Activated CD4-positive, CD25-positive, alpha-beta regulatory T cell (primary cell): ENCODE results near the gene ADGRV1.

ENCODE experiments used
- DNase-seq, 4 experiments: peaks; one replicate each; lab custom pipeline; 2025; lab: John Stamatoyannopoulos, UW

The ADGRV1 gene

GRCh38 chr5:91139572-91140200 lies 581.1 kb downstream of the ADGRV1 start:
- DNase-seq = no peak

GRCh38 chr5:91140657-91141056 lies 582.1 kb downstream of the ADGRV1 start:
- DNase-seq = no peak

DNA sequence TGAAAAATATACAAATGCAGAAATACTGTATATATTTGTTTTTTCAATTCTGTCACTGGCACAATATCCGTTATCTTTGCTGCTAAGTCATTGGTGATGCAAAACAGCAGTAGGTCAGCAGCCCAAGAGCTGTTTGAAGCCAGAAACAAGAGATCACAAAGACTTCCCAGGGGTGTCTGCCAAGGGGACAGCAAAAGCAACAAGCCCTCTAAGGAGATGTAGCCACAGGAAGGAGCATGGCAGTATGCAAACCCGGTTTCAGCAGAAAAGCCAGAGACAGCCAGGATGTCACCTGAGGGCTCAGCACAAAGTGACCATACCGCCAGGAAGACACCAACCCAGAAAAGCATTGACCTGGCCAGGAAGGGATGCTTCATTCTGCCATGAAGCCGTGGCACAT lies 583.0 kb downstream of the ADGRV1 start:
- no peak for DNase-seq

DNA sequence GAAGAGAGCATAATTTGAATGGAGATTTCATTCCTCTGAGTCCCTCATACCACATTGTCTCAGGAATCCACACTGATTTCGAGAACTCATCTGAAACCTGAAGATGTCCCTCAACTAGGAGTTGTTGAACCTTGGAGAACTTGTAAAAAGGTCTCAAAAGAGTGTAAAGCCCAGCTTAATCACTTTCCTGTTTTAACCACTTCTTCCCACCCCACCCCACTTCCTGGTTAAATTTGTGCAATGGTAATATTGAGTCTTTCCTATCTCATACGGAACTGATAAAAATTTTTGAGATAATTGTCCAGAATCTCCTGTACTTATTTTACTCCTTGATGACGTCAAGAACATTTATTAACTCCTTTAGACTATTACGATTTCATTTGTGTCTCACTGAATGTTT lies 583.8 kb downstream of the ADGRV1 start:
- no peak for DNase-seq

DNA sequence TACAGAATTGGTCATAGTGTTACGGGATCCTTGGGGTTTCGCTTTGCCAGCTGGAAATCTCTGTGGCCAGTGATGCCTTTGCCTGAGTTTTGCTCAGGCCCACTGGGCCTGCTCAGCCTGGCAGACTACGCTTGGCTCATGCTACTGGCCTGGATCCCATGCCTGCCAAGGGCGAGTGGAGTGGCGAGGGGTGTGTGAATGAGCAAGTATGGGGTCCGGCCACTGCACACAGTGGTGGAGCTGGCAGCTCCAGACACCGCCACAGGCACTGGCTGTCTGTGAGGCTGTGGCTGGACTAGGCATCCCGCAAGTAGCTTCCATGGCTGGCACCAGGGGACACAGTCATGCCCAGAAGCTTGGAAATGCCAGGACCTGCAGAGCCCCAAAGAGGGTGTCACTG lies 584.2 kb downstream of the ADGRV1 start:
- no peak for DNase-seq

- DNase-seq = no peak
Observed at GRCh38 chr5:91143840-91144239, 585.2 kb downstream of the ADGRV1 start.

DNA sequence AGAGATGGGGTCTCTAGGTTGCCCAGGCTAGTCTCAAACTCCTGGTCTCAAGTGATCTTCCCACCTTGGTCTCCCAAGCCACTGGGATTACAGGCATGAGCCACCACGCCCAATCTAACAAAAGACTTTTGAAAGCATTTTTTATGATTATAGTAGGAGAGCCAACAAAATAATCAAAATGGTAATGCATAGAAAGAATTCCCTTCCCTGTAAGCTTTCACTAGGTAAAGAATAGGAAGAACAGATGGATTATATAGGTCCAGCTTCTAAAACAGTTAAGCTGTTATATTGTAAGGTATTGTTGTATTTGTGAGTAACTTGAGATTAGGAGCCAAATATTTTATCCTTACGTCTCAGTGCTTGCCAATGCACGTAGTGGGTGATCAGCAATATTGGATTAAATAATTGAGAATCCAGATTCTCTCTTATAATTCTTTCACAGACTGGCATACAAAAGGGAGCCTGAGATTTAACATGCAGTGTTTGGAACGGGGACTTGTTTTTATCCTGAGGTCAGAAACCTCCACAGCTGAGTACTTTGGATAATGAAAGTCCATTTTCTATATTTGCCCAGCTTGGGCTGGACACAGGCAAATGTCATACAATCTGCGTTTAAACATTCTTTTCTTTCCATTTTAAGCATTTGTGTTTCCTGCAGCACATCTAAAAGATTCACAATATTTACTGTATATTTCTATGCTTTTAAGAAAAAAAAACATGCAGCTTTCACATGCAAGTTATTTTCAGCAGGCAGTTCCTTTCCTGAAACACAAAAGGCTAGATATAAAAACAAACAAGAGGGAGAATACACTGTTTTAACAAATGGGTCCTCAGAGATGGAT lies 586.1 kb downstream of the ADGRV1 start:
- DNase-seq = no peak

DNA sequence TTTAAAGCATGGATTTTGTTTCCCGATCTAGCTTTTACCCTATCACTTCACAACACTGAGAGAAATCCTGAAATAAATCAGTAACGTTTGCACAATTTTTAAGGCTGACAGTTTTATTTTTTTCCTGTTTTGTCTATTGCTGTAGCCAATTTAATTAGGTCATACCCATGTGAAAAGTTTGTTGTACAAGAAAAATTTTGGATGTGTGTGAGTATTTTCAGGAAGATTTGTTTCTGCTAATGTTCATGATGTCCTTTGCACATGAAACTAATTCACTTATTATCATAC lies 586.7 kb downstream of the ADGRV1 start:
- no peak for DNase-seq

- no peak for DNase-seq
Observed at GRCh38 chr5:91146230-91146629, 587.6 kb downstream of the ADGRV1 start.

DNA sequence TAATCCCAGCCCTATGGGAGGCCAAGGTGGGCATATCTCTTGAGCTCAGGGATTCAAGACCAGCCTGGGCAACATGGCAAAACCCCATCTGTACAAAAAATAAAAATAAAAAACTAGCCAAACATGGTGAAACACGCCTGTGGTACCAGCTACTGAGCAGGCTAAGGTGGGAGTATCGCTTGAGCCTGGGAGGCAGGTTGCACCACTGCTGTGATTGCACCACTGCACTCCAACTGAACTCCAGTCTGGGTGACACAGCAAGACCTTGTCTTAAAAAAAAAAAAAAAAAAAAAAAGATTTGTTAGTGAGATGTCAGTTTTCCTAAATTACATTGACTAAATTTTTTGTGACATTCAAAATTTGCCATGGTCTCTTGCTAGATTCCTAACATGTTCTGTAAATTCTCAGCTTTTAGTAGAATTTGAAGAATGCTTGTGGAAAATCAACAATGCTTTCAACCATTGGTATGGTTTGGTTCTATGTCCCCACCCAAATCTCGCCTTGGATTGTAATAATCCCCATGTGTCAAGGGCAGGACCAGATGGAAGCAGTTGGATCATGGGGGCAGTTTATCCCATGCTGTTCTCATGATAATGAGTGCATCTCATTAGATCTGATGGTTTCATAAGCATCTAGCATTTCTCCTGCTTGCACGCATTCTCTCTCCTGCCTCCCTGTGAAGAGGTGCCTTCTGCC lies 588.5 kb downstream of the ADGRV1 start:
- no peak for DNase-seq

DNA sequence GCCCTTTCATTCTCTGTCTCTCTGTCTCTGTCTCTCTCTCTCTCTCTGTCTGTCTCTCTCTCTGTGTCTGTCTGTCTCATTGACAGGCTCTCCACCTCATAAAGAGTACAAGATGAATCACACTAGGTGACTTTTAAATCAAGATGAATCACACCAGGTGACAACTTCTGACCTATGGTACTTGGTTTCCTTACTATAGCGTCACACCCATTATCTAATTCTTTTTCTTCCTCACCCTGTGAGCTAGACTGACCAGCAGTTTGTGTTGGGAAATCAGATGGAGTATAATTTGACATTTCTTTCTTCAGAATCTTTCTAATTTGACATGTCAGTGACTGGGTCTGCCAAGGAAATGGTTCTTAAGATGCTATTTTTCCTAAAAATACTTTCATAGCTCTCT lies 591.6 kb downstream of the ADGRV1 start:
- no peak for DNase-seq

- no peak for DNase-seq
Observed at GRCh38 chr5:91150636-91151035, 592.0 kb downstream of the ADGRV1 start.

- DNase-seq = no peak
Observed at GRCh38 chr5:91151947-91152346, 593.4 kb downstream of the ADGRV1 start.

- DNase-seq = no peak
Observed at GRCh38 chr5:91154338-91154737, 595.7 kb downstream of the ADGRV1 start.

DNA sequence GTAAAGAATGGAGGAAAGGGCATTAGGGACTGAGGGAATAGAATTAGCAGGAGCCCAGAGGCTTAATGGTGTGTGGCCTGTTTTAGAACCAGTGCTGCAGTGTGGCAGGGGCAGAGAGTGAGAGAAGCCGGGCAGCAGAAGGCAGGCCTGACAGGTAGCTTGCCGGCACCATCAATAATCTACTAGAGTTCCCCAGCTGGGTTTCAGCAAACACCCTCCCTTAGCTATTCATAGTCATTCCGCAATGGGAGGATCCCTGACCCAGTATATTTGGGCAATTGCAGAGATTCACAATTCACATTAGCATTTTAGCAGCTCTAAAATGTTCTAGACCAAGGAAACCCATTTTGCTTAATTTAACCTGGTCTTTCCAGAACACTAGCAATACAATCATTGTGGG lies 596.7 kb downstream of the ADGRV1 start:
- DNase-seq = no peak

- no peak for DNase-seq
Observed at GRCh38 chr5:91156242-91156641, 597.6 kb downstream of the ADGRV1 start.

DNA sequence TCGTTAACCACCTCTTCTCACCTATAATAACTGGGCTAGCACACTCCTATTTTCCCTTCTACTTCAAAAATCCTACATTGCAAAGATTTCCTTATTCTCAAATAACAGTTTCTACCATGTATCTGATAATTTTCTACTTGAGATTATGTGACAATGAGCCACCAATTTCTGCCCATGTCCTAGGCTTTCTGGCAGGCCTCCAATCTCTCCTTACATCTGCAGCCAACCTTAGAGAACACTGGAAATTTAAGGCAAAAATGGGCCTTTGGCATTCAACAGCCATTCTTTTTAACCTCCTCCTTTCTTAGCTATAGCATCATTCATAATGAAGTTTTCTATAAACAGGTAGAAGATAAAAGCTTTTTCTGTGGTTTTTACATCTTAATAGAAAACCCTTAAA lies 599.4 kb downstream of the ADGRV1 start:
- DNase-seq = no peak

DNA sequence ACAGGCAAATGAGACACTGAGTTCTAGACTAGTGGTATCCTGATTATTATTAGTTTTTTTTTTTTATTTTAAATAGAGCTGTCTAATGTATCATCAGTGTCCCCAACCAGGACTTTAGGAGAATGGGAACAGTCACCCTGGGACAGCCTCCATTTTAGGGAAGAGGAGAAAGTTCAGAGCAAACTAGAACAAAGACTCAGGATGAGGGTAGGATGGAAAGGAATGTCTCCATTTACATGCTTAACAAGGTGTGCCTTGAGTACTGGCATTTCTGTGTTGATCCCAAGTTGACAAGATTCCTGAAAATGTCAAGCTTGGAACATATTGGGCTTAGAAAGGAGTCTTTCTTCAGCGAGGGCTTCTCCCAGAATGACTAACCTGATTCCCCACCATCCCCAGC lies 601.0 kb downstream of the ADGRV1 start:
- DNase-seq = no peak

DNA sequence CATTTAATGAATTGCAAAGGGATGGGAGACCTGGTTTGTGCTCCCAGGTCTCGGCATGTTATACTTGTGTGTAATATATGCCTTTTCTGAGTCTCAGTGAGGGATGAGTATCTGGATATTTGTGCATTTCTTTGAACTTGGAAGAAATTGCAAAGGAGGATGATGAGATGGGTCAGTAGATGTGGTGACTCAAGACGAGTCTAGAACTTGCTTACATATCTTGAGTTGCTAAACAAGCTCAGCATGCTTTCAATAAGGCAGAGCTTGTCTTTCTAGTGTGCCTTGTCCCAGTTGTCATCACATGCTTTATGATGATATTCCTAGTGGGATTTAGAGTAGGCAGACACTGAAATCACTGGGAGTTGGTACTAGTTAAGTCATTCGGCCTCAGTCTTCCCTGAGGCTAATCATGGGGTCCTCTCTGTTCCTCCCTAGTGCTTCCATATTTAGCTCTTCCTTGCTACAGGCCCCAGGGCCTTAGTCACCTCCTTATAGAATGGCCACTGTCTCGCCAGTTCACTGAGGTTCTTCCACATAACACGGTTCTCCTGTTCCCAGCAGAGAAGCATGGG lies 602.2 kb downstream of the ADGRV1 start:
- DNase-seq = no peak

DNA sequence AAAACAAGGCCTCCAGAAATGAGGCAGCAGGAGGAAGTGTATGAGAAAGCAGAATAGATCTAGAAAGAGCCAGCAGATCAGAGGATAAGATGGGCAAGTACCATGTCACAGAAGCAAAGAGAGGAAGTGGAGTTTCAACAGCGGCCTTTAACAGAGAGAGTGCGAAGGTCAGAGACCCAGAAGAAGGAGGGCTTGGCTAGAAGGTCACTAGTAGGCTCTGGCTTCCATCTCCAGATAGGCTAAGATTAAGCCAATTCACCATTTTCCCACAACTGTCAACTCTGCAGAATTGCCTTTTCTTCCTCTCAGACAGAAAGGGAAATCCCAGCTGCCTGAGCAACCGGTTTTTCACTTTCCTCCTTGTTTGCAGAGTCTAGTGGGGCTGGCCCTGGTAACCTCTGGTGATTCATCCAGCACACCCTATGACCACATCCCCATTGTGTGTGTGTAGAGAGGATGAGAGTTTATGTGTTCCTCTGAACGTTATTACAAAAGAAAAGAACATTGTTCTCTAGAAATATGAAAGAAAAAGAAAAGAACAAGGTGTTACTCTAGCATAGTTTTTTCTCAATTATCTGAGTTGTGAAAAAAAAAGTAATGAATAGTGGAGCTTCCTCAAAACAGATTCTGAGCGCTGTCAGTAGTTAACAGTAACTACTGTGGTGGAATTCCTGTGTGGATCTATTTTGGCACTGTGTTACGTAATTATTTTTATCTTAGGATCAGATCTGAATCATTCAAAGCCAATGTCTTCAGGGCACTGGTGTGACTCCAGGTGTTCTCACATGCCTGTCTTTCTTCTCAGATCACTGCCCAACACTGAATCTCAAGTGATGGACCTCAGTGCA lies 604.2 kb downstream of the ADGRV1 start:
- DNase-seq = peak in 3 of 4 experiments; percentile 1 to 10 (median 4)

- no peak for DNase-seq
Observed at GRCh38 chr5:91164424-91164823, 605.8 kb downstream of the ADGRV1 start.
